Measurements from ENCODE around the gene RPL36AL.

Gene RPL36AL

GRCh38 chr14:49574038-49574437, 46.4 kb downstream of the RPL36AL start:
- peaks cover 38% of the 10 kb centered on the region for H3K4me1 Mint-ChIP-seq (ENCODE audit: low read depth)
- no peak overlapping the region for H3K4me3 Mint-ChIP-seq
- no peaks in the 10 kb centered on the region for H3K27me3 Mint-ChIP-seq
- peaks cover 6% of the 10 kb centered on the region for H3K9me3 Mint-ChIP-seq
- DNase-seq = no peak
- no peak overlapping the region for H3K27ac Mint-ChIP-seq
- peaks cover 81% of the 10 kb centered on the region for H3K36me3 Mint-ChIP-seq (ENCODE audit: low read depth)

GRCh38 chr14:49569281-49569680, 51.1 kb downstream of the RPL36AL start:
- H3K9me3 Mint-ChIP-seq = peaks cover 6% of the 10 kb centered on the region
- no peak for DNase-seq
- no peak overlapping the region for H3K27ac Mint-ChIP-seq
- peaks cover 7% of the 10 kb centered on the region for H3K4me1 Mint-ChIP-seq (ENCODE audit: low read depth)
- H3K27me3 Mint-ChIP-seq = no peaks in the 10 kb centered on the region
- H3K36me3 Mint-ChIP-seq (ENCODE audit: low read depth) = peaks cover 39% of the 10 kb centered on the region
- no peak overlapping the region for H3K4me3 Mint-ChIP-seq
